Bronchus fibroblast of lung (primary cell): Measurements from ENCODE around the gene TYK2. TPM values are rescaled to one million over a fixed set of nuclear protein-coding genes. Genes with fewer than 3 reads are reported as not detected.

Source experiments
- total RNA-seq: library from RNA; depleted of rRNA; stranded (reverse); fragments of >200 nt; gene quantifications from 2 replicates; pipeline ENCODE4 v1.2.3, GENCODE V29; 2015

Gene TYK2
- 95.3 and 129 TPM in 2 replicates for total RNA-seq

DNA sequence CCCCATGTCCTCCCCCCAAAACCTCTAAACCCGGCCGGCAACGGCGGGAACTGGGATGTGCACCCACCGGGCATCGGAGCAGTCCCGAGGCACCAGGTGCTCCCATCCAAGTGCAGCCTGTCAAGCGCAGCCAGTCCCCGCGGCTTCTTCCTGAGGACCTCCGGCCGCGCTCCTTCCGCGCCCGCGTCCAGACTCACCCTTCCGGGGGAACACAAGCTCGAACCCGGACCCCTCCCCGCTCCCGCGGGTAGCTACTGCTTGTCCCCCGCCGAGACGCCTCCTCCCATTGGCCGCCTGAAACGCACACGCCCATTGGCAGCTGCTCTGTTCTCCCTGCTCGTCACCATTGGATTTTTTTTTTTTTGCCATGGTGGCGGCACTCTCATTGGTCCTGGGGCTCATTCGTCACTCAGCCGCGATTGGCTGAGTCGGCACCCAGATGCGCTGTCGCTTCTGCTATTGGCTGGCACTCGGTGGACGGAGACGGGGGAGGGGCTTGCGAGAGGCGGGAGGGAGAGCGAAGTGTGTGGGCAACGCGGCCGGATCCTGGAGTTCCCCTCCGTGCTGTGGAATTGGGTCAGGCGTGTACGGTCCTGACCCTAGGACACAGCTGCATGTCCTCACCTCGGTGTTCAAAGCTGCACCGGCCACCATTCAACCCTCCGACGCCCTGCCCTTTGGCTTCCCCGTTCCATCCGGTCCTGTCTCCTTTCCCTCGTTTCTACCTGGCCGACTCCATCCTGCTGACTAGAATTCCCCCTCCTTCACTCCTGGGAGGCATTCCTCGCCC is at the start of gene TYK2:
Gene TYK2 (minus strand): TSS at position 260 of the 790 bp plus-strand sequence. CDS start 2,166 bp downstream, outside the sequence.

DNA sequence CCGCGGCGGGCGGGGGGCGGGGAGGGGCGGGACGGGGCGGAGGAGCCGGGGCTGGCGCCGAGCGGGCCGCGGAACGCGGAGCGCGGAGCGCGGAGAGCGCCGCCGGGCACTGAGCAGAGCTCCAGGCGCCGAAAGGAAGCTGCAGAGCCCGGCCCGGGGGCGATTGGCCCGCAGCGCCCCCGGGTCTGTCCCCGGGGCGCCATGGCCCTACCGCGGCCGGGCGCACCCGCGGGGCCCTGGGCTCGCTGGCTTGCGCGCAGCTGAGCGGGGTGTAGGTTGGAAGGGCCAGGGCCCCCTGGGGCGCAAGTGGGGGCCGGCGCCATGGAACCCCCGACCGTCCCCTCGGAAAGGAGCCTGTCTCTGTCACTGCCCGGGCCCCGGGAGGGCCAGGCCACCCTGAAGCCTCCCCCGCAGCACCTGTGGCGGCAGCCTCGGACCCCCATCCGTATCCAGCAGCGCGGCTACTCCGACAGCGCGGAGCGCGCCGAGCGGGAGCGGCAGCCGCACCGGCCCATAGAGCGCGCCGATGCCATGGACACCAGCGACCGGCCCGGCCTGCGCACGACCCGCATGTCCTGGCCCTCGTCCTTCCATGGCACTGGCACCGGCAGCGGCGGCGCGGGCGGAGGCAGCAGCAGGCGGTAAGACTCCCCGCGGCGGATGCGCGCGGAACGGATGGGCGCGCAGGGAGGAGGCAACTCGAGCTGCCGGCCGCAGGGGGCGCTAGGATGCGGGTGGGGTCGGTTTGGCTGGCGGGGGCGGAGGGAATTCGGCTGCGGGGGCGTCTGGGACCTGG is 40.3 kb upstream of the TYK2 start, which contains the start of gene PDE4A:
Gene PDE4A (plus strand): TSS at position 95 of the 796 bp plus-strand sequence. CDS start 227 bp downstream, at position 322.

DNA sequence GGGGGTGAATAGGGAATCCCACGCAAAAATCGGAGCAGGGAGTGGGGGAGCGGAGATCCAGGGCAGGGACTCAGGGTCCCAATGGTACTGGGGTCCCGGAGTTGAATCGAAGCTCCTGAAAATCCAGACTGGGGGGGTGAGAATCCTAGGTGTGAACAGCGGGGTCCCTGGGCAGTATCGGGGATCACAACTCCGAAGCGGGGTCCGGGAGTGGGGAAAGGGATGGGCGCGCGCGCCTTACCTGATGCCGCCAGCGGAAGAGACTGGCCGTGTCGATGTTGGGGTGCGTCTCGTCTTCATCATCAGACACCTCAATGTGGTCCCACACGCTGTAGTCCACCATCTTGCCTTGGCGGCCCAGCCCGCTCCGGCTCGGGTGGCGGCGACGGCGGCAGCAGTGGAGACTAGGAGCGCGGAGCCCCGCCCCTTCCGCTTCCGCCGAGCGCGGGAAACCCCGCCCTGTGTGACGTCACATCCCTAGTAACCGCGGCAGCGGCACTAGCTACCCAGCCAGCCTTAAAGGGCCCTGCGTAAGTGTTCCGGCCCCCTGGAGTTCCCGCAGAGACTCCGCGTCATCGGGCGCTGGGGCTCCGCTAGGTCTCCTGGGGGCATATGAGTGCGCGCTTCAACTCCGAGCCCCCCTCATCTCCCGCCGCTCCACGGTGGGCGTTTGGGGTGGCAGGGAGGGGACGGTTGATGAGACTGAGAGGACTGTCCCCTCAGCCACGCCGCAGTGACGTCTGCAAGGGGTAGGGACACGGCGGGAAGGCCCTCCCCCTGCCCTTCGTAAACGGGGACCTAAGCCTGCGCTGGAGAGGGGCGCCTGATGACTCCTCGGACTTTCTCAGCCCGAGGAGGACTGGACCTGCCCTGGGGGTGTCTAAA is 23.0 kb upstream of the TYK2 start, which contains the start of gene CDC37:
Gene CDC37 (minus strand): TSS at position 406 of the 885 bp plus-strand sequence. CDS start 63 bp downstream, at position 343.

DNA sequence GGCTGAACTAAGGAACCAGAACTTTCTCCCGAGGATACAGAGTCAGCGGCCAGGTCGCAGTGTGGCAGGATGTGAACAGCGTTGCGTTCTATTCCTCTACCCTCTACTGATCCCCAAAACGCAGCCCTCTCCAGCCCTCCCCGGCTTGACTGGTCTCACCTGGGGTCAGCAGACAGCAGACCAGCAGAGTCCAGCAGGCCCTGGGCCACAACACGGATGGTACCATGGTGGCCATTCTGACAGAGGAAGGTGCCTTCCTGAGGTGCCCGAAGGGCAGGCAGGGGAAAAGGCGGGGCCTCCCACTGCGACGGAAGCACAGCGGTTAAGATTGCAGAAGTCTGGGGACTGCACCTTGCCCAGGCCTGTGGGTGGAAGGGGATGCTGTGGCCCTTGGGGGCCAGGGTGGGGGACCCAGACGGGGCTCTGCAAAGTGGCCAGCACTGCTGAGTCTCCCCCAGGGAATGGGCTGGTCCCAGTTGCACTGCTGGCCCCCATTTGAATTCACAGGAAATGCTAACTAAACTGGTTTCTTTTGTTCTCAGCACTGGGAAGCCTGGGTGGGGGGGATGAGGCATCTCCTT is 40.9 kb downstream of the TYK2 start, which contains the start of gene ICAM3:
Gene ICAM3 (minus strand): TSS at position 245 of the 581 bp plus-strand sequence. CDS start 10 bp downstream, at position 235.

DNA sequence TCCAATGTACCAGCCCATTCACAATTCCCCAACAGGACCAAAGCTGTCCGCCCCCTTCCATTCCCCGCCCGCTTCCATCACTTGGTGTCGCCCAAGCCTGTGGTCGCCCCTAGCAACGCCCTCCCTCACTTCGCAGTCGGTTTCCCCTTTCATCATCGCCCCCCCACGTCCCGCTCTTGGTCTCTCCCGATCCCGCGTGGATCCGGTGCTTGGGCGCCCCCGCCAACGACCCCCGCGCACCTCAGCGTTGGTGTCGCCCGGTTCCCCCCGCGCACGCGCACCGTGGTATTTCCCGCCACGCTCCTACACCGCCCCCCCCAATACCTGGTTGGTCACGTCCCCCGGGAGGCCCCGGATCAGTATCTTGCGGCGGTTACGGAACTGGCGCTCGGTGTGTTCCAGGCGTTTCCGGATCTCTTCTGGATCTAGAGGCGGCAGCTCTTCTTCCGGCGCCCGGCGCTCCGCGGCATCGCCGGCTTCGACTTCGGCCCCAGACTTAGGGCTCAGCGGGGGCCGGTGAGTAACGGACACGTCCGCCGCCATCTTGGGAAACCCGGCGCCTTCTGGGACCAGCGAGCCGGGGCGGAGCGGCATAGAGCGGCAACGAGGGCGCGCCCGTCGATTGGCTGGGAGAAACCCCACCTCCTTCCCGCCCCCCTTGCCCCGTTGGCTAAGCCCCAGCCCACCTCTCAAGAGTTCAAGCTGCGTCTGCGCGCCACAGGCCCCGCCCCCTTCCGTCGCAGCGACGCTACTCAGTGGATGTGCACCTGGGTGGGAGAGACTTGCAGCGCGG is 47.2 kb downstream of the TYK2 start, which contains the start of gene RAVER1:
Gene RAVER1 (minus strand): TSS at position 565 of the 793 bp plus-strand sequence. CDS start 22 bp downstream, at position 543.

DNA sequence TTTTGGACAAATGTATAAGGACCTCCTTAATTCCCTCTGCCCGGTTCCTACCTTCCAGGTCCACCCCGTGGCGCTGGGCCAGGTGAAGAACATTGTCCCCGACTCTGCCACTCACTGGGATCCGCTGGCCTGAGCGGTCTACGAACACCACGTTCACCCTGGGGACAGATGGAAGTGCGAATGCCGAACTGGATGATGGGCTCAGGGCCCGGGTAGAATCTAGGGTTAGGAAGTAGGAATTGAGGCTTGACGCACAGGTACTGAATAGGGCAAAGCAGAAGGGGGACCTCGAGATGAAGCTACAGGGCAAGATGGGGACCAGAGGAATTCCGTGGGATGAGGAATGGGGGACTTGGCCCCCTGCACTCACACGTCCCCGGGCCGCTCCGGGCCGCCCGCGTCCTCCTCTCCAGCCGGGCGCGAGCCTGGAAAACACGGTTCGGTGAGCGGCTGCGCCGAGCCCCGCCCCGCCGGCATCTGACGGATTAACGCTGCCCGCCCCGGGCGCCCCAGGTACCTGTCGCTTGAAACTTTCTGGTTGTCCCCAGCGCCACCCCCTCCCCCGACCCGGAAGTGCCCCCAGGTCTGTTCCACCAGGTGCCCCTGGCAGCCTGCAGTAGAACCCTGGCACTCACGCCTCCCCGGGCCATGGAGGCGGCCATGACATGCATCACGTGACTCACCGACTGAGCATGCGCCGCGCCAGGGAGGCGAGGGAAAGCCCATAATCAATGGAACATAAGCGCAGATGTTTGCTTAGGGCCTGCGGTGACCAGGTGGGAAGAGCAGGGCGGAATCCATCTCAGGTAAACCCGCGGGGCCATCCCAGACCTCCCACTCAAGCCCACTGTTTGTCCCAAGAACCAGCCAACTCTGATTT is 64.8 kb downstream of the TYK2 start, which contains the start of gene FDX2:
Gene FDX2 (minus strand): TSS at position 681 of the 880 bp plus-strand sequence. CDS start 19 bp downstream, at position 662.

DNA sequence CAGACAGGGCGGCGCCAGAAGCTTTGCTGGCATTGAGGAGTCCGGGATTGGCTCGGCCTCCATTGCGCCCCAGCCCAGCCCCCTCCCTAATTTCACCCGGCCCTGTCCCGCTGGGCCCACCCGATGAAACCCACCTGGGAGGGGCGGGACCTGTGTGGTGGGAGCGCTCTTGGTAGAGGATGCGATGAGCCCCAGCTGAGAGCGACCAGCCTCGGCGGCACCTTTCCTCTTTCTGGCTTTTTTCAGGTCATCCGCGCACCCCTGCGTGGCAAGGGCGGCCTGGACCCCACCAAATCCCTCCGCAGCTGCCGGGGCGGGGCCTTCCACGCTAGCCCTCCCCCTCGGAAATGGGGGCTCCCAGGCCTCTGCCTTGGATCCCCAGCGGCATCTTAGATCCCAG is 70.9 kb downstream of the TYK2 start, which contains the start of gene ZGLP1:
Gene ZGLP1 (minus strand): TSS at position 393 of the 400 bp plus-strand sequence.

Other genes with a start within 250 kb of the TYK2 start
- 119 and 123 TPM in 2 replicates for gene DNMT1, start 185.6 kb downstream of the TYK2 start, total RNA-seq
- gene S1PR2, start 149.2 kb downstream of the TYK2 start, total RNA-seq = 14.1 and 14.8 TPM in 2 replicates
- gene MRPL4, start 128.4 kb downstream of the TYK2 start, total RNA-seq = 116 and 127 TPM in 2 replicates
- 13.2 and 13.6 TPM in 2 replicates for gene ICAM1, start 109.5 kb downstream of the TYK2 start, total RNA-seq
- 3.9 and 4.6 TPM in 2 replicates for gene ICAM4, start 93.6 kb downstream of the TYK2 start, total RNA-seq
- gene ICAM5, start 90.6 kb downstream of the TYK2 start, total RNA-seq = 2.9 and 3.6 TPM in 2 replicates
- 0.59 and 0.67 TPM in 2 replicates for gene ZGLP1, start 70.8 kb downstream of the TYK2 start, total RNA-seq
- 26.9 and 33.8 TPM in 2 replicates for gene FDX2, start 64.6 kb downstream of the TYK2 start, total RNA-seq
- gene RAVER1, start 47.0 kb downstream of the TYK2 start, total RNA-seq = 28.7 and 32.1 TPM in 2 replicates
- gene ICAM3, start 40.9 kb downstream of the TYK2 start, total RNA-seq = 6.9 and 9.8 TPM in 2 replicates
- 195 and 209 TPM in 2 replicates for gene CDC37, start 23.0 kb upstream of the TYK2 start, total RNA-seq
- 3.4 and 4.8 TPM in 2 replicates for gene PDE4A, start 40.0 kb upstream of the TYK2 start, total RNA-seq
- gene KEAP1, start 122.8 kb upstream of the TYK2 start, total RNA-seq = 48.6 and 58.3 TPM in 2 replicates
- gene S1PR5, start 136.9 kb upstream of the TYK2 start, total RNA-seq = not detected in 2 replicates
- 18.3 and 25.1 TPM in 2 replicates for gene ATG4D, start 163.3 kb upstream of the TYK2 start, total RNA-seq
- gene KRI1, start 185.4 kb upstream of the TYK2 start, total RNA-seq = 11.6 and 12.9 TPM in 2 replicates
- 8.6 and 11.8 TPM in 2 replicates for gene CDKN2D, start 188.4 kb upstream of the TYK2 start, total RNA-seq
- gene AP1M2, start 206.7 kb upstream of the TYK2 start, total RNA-seq = 2.0 TPM in 1 of 2 replicates, not detected in the other
- gene SLC44A2, start 245.0 kb upstream of the TYK2 start, total RNA-seq = 56.5 and 65.3 TPM in 2 replicates